Right lung (tissue), 5 donors: ENCODE results near the gene JAK1. TPM values are rescaled to one million over a fixed set of nuclear protein-coding genes. Genes with fewer than 3 reads are reported as not detected.
"Not testable (repeated sequence)": the region's sequence is repeated elsewhere in the genome, so short reads cannot be mapped to it uniquely, and the experiment has no call there.

Source experiments
- DNase-seq, 2 donors: peaks; one replicate each; pipeline ENCODE4 v3.0.0-alpha.2; 2013
- polyA plus RNA-seq, 5 donors: library from polyadenylated mRNA; unstranded; fragments of 120-200 nt; gene quantifications; one replicate each; pipeline versions ENCODE4 v1.2.1 to v1.2.3, GENCODE V29; 2013; ENCODE audit warnings: inconsistent platforms in 1 of 5, low replicate concordance in 1 of 5; ENCODE audit not compliant: insufficient read length in 5 of 5, insufficient read depth in 1 of 5

JAK1 gene
- polyA plus RNA-seq, 5 donors, result 84.8 to 122 (median 108) TPM

- no peak for DNase-seq
Measured at GRCh38 chr1:64928325-64928724, 38.0 kb downstream of the JAK1 start.

GRCh38 chr1:64925594-64925993, 40.8 kb downstream of the JAK1 start:
- no peak for DNase-seq

- peak in 1 of 2 donors; percentile 47 for DNase-seq
Measured at GRCh38 chr1:64923294-64923718, 43.0 kb downstream of the JAK1 start.

- DNase-seq, result no peak
Measured at GRCh38 chr1:64922336-64922735, 44.0 kb downstream of the JAK1 start.

GRCh38 chr1:64921771-64922170, 44.6 kb downstream of the JAK1 start:
- DNase-seq, result no peak

GRCh38 chr1:64920941-64921589, 45.3 kb downstream of the JAK1 start:
- no peak for DNase-seq

- not testable (repeated sequence) for DNase-seq
Measured at GRCh38 chr1:64919120-64919519, 47.2 kb downstream of the JAK1 start.

GRCh38 chr1:64917907-64918306, 48.4 kb downstream of the JAK1 start:
- DNase-seq, result no peak

- DNase-seq, result no peak
Measured at GRCh38 chr1:64917328-64917861, 49.0 kb downstream of the JAK1 start.

GRCh38 chr1:64915381-64916274, 50.7 kb downstream of the JAK1 start:
- no peak for DNase-seq

- no peak for DNase-seq
Measured at GRCh38 chr1:64913361-64914015, 52.9 kb downstream of the JAK1 start.

- DNase-seq, result no peak
Measured at GRCh38 chr1:64912191-64912590, 54.2 kb downstream of the JAK1 start.

- no peak for DNase-seq
Measured at GRCh38 chr1:64911326-64911725, 55.0 kb downstream of the JAK1 start.

GRCh38 chr1:64909031-64909430, 57.3 kb downstream of the JAK1 start:
- no peak for DNase-seq

GRCh38 chr1:64908575-64908974, 57.8 kb downstream of the JAK1 start:
- DNase-seq, result no peak

- DNase-seq, result no peak
Measured at GRCh38 chr1:64906447-64906846, 59.9 kb downstream of the JAK1 start.

GRCh38 chr1:64903593-64903992, 62.8 kb downstream of the JAK1 start:
- no peak for DNase-seq

- DNase-seq, result no peak
Measured at GRCh38 chr1:64901663-64902062, 64.7 kb downstream of the JAK1 start.

GRCh38 chr1:64900916-64901315, 65.4 kb downstream of the JAK1 start:
- DNase-seq, result no peak

- no peak for DNase-seq
Measured at GRCh38 chr1:64898107-64898861, 68.1 kb downstream of the JAK1 start.

GRCh38 chr1:64896551-64896950, 69.8 kb downstream of the JAK1 start:
- no peak for DNase-seq

GRCh38 chr1:64895500-64895899, 70.8 kb downstream of the JAK1 start:
- no peak for DNase-seq
